GM12874 (cell line): Measurements from ENCODE around the gene DMAC2L.

Source experiments
- CTCF ChIP-seq: IDR thresholded peaks from 2 replicates; pipeline ENCODE4 v1.5.1; 2011; ENCODE audit warnings: low read depth, mild to moderate bottlenecking, control low read depth, low read length, moderate library complexity; ENCODE audit not compliant: insufficient read depth

Gene DMAC2L

GRCh38 chr14:50347521-50347920, 35.4 kb downstream of the DMAC2L start:
- no peak for TF ChIP-seq CTCF

- no peak for TF ChIP-seq CTCF
These were observed 36.8 kb downstream of the DMAC2L start for GRCh38 chr14:50348933-50349332.

GRCh38 chr14:50350975-50351374, 38.9 kb downstream of the DMAC2L start:
- TF ChIP-seq CTCF, result no peak

- no peak for TF ChIP-seq CTCF
These were observed 40.5 kb downstream of the DMAC2L start for GRCh38 chr14:50352584-50352983.

- TF ChIP-seq CTCF, result no peak
These were observed 41.0 kb downstream of the DMAC2L start for GRCh38 chr14:50353126-50353525.

GRCh38 chr14:50354527-50354926, 42.4 kb downstream of the DMAC2L start:
- no peak for TF ChIP-seq CTCF

- no peak for TF ChIP-seq CTCF
These were observed 43.6 kb downstream of the DMAC2L start for GRCh38 chr14:50355692-50356091.

GRCh38 chr14:50357124-50357523, 45.0 kb downstream of the DMAC2L start:
- no peak for TF ChIP-seq CTCF
